ENCODE data around the gene ERGIC3. TPM values are rescaled to one million over a fixed set of nuclear protein-coding genes. Genes with fewer than 3 reads are reported as not detected.
"Not testable (repeated sequence)": the region's sequence is repeated elsewhere in the genome, so short reads cannot be mapped to it uniquely, and the experiment has no call there.

Gene ERGIC3
- total RNA-seq, 1 experiment from 2014 or later: 242 TPM

DNA sequence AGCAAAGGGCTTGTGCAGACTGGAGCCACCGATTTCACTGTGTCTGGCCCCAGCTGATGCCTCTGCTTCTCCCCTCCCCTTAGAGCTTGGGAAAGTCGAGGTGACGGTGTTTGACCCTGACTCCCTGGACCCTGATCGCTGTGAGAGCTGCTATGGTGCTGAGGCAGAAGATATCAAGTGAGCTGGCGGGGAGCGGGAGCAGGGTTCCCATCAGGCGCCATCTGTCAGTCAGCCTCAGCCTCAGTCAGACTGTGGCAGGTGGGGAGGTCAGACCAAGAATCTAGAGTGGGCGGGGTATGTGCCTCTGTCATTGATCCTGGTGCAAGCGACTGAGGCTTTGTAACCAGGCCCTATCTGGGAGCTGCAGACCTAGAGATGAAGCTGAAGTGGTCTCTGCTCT is 5.5 kb downstream of the ERGIC3 start:
- no peak for DNase-seq
- no peak overlapping the region for H3K9ac ChIP-seq (ENCODE audit: low read length)
- peaks cover 13% of the 10 kb centered on the region for H3K79me2 ChIP-seq (ENCODE audit: low read length)
- H3K4me2 ChIP-seq (ENCODE audit: low read depth, low read length, poor library complexity, severe bottlenecking): no peak overlapping the region
- H3K4me3 ChIP-seq (ENCODE audit: low read length): no peak overlapping the region
- no peak overlapping the region for H2AFZ ChIP-seq (ENCODE audit: low read length)
- peaks cover 15% of the 10 kb centered on the region; the same call in 1 of the 2 replicates for H3K36me3 ChIP-seq (ENCODE audit: insufficient read depth, low read length)
- H3K4me1 ChIP-seq (ENCODE audit: low read length): peaks cover 9% of the 10 kb centered on the region
- H3K27ac ChIP-seq (ENCODE audit: low read length): no peak overlapping the region
- H4K20me1 ChIP-seq (ENCODE audit: insufficient read depth, low read depth, low read length): no peaks in the 10 kb centered on the region
- H3K9me2 ChIP-seq (replicated peaks; ENCODE audit: insufficient read depth, low read length): no peaks in the 10 kb centered on the region
- H3K27me3 ChIP-seq (ENCODE audit: low read length): no peaks in the 10 kb centered on the region
- H3K9me3 ChIP-seq (ENCODE audit: low read length): no peaks in the 10 kb centered on the region

DNA sequence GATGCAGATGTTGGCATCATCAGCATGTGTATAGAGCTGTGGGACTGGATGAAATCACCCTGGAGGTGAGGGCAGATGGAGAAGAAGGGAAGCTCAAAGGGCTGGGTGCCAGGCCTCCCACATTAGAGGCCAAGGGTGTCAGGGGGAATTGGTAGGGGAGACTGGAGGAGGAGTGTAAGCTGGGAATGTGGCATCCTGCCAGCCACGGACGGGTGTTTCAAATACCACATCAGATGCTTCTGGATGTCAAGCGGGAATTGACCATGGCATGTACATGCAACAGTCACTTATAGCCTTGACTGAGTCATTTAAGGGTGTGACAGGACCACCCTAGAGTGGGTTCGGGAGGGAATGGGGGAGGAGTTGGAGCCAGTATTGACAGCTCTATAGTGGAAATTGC is 9.6 kb downstream of the ERGIC3 start:
- Histone ChIP-seq H3K4me2 (ENCODE audit: low read depth, low read length, poor library complexity, severe bottlenecking) (no peak overlapping the region), H3K79me2 (ENCODE audit: low read length) (no peaks in the 10 kb centered on the region), H3K9me2 (replicated peaks; ENCODE audit: insufficient read depth, low read length) (no peaks in the 10 kb centered on the region), H2AFZ (ENCODE audit: low read length) (no peak overlapping the region), H3K9ac (ENCODE audit: low read length) (no peak overlapping the region), H3K9me3 (ENCODE audit: low read length) (no peaks in the 10 kb centered on the region), H3K4me1 (ENCODE audit: low read length) (no peaks in the 10 kb centered on the region), H3K36me3 (ENCODE audit: insufficient read depth, low read length) (peaks cover 18% of the 10 kb centered on the region; the same call in 1 of the 2 replicates), H4K20me1 (ENCODE audit: insufficient read depth, low read depth, low read length) (no peaks in the 10 kb centered on the region), H3K27me3 (ENCODE audit: low read length) (no peaks in the 10 kb centered on the region), H3K4me3 (ENCODE audit: low read length) (no peak overlapping the region), H3K27ac (ENCODE audit: low read length) (no peak overlapping the region)
- no peak for DNase-seq

DNA sequence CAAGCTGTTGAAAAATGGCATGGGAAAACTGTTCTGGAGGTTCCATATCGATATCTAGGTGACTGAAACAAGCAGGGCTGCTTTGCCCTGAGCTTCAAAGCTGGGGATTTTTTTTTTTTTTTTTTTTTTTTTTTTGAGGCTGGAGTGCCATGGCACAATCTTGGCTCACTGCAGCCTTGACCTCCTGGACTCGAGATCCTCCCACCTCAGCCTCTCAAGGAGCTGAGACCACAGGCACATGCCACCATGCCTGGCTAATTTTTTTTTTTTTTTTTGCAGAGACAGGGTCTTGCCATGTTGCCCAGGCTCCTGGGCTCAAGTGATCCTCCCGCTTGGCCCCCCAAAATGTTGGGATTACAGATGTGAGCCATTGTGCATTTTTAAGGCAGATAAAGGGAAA is 11.0 kb downstream of the ERGIC3 start:
- no peaks in the 10 kb centered on the region for H4K20me1 ChIP-seq (ENCODE audit: insufficient read depth, low read depth, low read length)
- DNase-seq: no peak
- no peak overlapping the region for H3K4me2 ChIP-seq (ENCODE audit: low read depth, low read length, poor library complexity, severe bottlenecking)
- no peak overlapping the region for H3K27ac ChIP-seq (ENCODE audit: low read length)
- no peaks in the 10 kb centered on the region for H3K4me1 ChIP-seq (ENCODE audit: low read length)
- H3K79me2 ChIP-seq (ENCODE audit: low read length): no peaks in the 10 kb centered on the region
- H3K27me3 ChIP-seq (ENCODE audit: low read length): no peaks in the 10 kb centered on the region
- no peaks in the 10 kb centered on the region for H3K9me3 ChIP-seq (ENCODE audit: low read length)
- H3K36me3 ChIP-seq (ENCODE audit: insufficient read depth, low read length): peaks cover 17% of the 10 kb centered on the region; the same call in 1 of the 2 replicates
- no peaks in the 10 kb centered on the region for H3K9me2 ChIP-seq (replicated peaks; ENCODE audit: insufficient read depth, low read length)
- H3K9ac ChIP-seq (ENCODE audit: low read length): no peak overlapping the region
- no peak overlapping the region for H2AFZ ChIP-seq (ENCODE audit: low read length)
- no peak overlapping the region for H3K4me3 ChIP-seq (ENCODE audit: low read length)

DNA sequence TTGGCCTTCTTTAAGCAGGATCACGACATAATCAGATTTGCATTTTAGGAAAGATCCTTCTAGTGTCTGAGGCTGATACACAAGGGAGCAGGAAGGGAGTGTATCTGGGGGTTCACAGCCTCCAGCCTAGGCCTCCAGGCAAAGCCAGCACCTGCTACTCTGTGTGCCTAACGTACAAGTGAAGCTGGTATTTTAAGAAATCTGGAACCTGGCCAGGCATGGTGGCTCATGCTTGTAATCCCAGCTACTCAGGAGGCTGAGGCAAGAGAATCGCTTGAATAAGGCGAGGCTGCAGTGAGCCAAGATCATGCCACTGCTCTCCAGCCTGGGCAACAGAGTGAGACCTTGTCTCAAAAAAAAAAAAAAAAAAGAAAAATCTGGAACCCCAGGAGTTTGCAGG is 13.6 kb downstream of the ERGIC3 start:
- H2AFZ ChIP-seq (ENCODE audit: low read length); DNase-seq; H3K4me2 ChIP-seq (ENCODE audit: low read depth, low read length, poor library complexity, severe bottlenecking); H3K27ac ChIP-seq (ENCODE audit: low read length); H3K4me3 ChIP-seq (ENCODE audit: low read length); H4K20me1 ChIP-seq (ENCODE audit: insufficient read depth, low read depth, low read length); H3K9ac ChIP-seq (ENCODE audit: low read length); H3K9me2 ChIP-seq (replicated peaks; ENCODE audit: insufficient read depth, low read length); H3K36me3 ChIP-seq (ENCODE audit: insufficient read depth, low read length); H3K9me3 ChIP-seq (ENCODE audit: low read length); H3K4me1 ChIP-seq (ENCODE audit: low read length); H3K79me2 ChIP-seq (ENCODE audit: low read length); H3K27me3 ChIP-seq (ENCODE audit: low read length): not testable (repeated sequence)

DNA sequence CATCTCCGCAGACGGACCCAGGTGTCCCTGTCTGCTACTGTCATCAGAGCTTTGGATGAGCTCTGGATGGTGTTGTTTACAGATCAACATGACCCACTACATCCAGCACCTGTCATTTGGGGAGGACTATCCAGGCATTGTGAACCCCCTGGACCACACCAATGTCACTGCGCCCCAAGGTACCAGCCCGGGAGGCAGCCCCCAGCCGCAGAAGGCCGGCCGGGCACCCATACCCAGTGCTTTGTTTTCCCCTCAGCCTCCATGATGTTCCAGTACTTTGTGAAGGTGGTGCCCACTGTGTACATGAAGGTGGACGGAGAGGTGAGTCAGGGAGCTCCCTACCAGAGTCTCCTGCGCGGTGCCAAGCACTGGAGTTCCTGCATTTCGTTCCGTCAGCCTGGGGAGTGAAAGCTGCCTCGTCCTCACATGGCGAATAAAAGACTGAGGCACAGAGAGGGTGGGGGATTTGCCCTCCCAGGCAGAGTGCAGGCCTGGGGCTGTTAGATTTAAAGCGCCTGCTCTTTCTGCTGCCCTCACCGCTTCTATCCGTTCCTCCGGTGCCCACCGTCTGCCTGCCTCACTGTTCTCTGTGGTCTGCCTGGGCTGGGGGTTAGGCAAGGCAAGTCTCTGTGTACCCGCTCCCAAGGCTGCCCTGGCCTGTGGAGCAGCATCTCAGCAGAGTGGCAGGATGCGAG is 14.2 kb downstream of the ERGIC3 start:
- no peak overlapping the region for H3K4me3 ChIP-seq (ENCODE audit: low read length)
- no peaks in the 10 kb centered on the region for H3K79me2 ChIP-seq (ENCODE audit: low read length)
- DNase-seq: no peak
- H2AFZ ChIP-seq (ENCODE audit: low read length): no peak overlapping the region
- no peak overlapping the region for H3K9ac ChIP-seq (ENCODE audit: low read length)
- H3K4me1 ChIP-seq (ENCODE audit: low read length): no peaks in the 10 kb centered on the region
- H4K20me1 ChIP-seq (ENCODE audit: insufficient read depth, low read depth, low read length): no peaks in the 10 kb centered on the region
- H3K27ac ChIP-seq (ENCODE audit: low read length): no peak overlapping the region
- H3K36me3 ChIP-seq (ENCODE audit: insufficient read depth, low read length): 0 out of 2 replicates have a peak, but pooled peaks cover 9% of the 10 kb centered on the region
- no peak overlapping the region for H3K4me2 ChIP-seq (ENCODE audit: low read depth, low read length, poor library complexity, severe bottlenecking)
- no peaks in the 10 kb centered on the region for H3K27me3 ChIP-seq (ENCODE audit: low read length)
- no peaks in the 10 kb centered on the region for H3K9me2 ChIP-seq (replicated peaks; ENCODE audit: insufficient read depth, low read length)
- no peaks in the 10 kb centered on the region for H3K9me3 ChIP-seq (ENCODE audit: low read length)

DNA sequence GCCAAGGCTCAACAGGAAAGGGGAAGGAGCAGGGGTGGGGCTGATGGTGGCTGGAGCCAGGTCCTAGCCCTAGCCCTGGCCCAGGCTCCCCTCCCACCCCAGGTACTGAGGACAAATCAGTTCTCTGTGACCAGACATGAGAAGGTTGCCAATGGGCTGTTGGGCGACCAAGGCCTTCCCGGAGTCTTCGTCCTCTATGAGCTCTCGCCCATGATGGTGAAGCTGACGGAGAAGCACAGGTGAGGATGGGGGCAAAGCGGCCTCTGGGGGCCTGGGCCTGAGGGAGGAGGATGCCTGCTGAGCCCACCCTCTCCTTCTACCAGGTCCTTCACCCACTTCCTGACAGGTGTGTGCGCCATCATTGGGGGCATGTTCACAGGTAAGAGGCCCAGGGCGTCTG is 15.0 kb downstream of the ERGIC3 start:
- Histone ChIP-seq H4K20me1 (ENCODE audit: insufficient read depth, low read depth, low read length) (no peaks in the 10 kb centered on the region), H3K4me2 (ENCODE audit: low read depth, low read length, poor library complexity, severe bottlenecking) (no peak overlapping the region), H3K36me3 (ENCODE audit: insufficient read depth, low read length) (0 out of 2 replicates have a peak, but pooled peaks cover 4% of the 10 kb centered on the region), H3K9me3 (ENCODE audit: low read length) (no peaks in the 10 kb centered on the region), H3K9ac (ENCODE audit: low read length) (no peak overlapping the region), H2AFZ (ENCODE audit: low read length) (no peak overlapping the region), H3K79me2 (ENCODE audit: low read length) (no peaks in the 10 kb centered on the region), H3K27me3 (ENCODE audit: low read length) (no peaks in the 10 kb centered on the region), H3K9me2 (replicated peaks; ENCODE audit: insufficient read depth, low read length) (no peaks in the 10 kb centered on the region), H3K4me3 (ENCODE audit: low read length) (no peak overlapping the region), H3K4me1 (ENCODE audit: low read length) (peaks cover 5% of the 10 kb centered on the region), H3K27ac (ENCODE audit: low read length) (no peak overlapping the region)
- no peak for DNase-seq

DNA sequence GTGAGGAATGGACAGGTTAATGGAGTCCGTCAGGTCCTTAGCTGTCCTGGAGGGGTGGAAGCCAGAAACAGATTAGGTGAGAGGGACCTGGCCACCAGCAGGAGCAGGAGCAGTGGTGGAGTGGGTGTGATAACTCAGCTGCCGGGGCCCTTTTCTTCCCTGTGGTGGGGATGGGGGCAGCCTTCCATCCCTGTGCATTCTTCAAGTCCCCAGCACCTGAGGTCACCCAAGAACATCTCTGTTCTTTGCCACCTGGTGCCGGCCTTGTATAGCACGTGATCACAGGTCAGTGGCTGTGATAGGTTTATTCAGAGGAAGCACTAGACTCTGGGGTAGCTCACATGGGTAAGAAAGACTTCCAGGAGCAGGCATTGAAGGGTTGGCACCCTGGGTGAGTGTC is 16.6 kb downstream of the ERGIC3 start:
- no peak for DNase-seq
- Histone ChIP-seq H3K4me3 (ENCODE audit: low read length) (no peak overlapping the region), H3K9ac (ENCODE audit: low read length) (no peak overlapping the region), H3K27me3 (ENCODE audit: low read length) (no peaks in the 10 kb centered on the region), H3K4me2 (ENCODE audit: low read depth, low read length, poor library complexity, severe bottlenecking) (no peak overlapping the region), H3K36me3 (ENCODE audit: insufficient read depth, low read length) (no peaks in the 10 kb centered on the region), H3K9me3 (ENCODE audit: low read length) (no peaks in the 10 kb centered on the region), H3K27ac (ENCODE audit: low read length) (no peak overlapping the region), H3K4me1 (ENCODE audit: low read length) (peaks cover 6% of the 10 kb centered on the region), H2AFZ (ENCODE audit: low read length) (no peak overlapping the region), H3K79me2 (ENCODE audit: low read length) (no peaks in the 10 kb centered on the region), H4K20me1 (ENCODE audit: insufficient read depth, low read depth, low read length) (no peaks in the 10 kb centered on the region), H3K9me2 (replicated peaks; ENCODE audit: insufficient read depth, low read length) (no peaks in the 10 kb centered on the region)

DNA sequence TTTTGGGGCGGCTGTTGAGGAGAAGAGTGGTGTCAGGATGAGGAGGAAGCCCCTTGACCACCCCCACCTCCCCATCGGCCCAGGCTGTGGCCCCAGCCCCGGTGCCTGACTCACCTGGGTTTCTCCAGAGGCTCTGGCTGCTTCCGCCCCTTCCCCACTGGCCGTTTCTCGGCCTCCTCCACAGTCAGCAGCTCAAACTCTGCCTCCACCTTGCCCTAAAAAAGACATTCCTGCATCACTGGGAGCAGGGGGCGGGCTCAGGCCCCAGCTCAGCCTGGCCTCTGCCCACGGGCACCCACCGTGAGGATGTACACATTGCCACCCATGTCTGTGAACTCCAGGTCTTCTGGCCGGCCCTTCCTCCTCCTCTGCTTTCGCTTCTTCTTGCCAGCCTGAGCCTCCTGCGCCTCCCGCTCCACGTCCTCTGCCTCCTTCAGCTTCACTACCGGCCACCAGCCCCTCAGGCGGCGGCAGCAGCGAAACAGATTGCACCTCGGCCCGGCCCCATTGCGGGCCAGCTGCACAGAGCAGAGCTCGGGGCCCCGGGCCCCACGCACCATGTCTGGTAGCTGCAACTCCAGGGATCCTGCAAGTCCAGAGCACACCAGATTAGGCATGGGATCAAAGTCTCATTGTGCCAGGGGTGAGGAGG is 17.3 kb downstream of the ERGIC3 start:
- no peak for DNase-seq
- Histone ChIP-seq H3K9ac (ENCODE audit: low read length) (no peak overlapping the region), H3K9me3 (ENCODE audit: low read length) (no peaks in the 10 kb centered on the region), H3K79me2 (ENCODE audit: low read length) (no peaks in the 10 kb centered on the region), H3K27ac (ENCODE audit: low read length) (no peak overlapping the region), H4K20me1 (ENCODE audit: insufficient read depth, low read depth, low read length) (no peaks in the 10 kb centered on the region), H3K4me3 (ENCODE audit: low read length) (no peak overlapping the region), H3K4me2 (ENCODE audit: low read depth, low read length, poor library complexity, severe bottlenecking) (no peak overlapping the region), H3K27me3 (ENCODE audit: low read length) (no peaks in the 10 kb centered on the region), H3K36me3 (ENCODE audit: insufficient read depth, low read length) (no peaks in the 10 kb centered on the region), H3K4me1 (ENCODE audit: low read length) (peaks cover 6% of the 10 kb centered on the region), H2AFZ (ENCODE audit: low read length) (no peak overlapping the region), H3K9me2 (replicated peaks; ENCODE audit: insufficient read depth, low read length) (no peaks in the 10 kb centered on the region)

Measured in Karpas-422 (cell line).